Esophagus muscularis mucosa (tissue), 3 donors: ENCODE measurements around the gene KCNH1.

Experiments used
- EP300 ChIP-seq: sonication (generic); formaldehyde crosslinking; IDR thresholded peaks from one replicate; pipeline ENCODE4 v1.6.1; 2017; ENCODE audit warnings: antibody characterized with exemption
- TF ChIP-seq, protein P1 (sequence below), 3 experiments: fragments of 200-600 bp in 2 of 3; fragments of 450-650 bp in 1 of 3; sonication (generic) in 2 of 3; IDR thresholded peaks; one replicate each; pipeline ENCODE4 v1.5.1; 2017 to 2019; ENCODE audit warnings: antibody characterized with exemption in 3 of 3, mild to moderate bottlenecking in 2 of 3, moderate library complexity in 1 of 3

DNA sequence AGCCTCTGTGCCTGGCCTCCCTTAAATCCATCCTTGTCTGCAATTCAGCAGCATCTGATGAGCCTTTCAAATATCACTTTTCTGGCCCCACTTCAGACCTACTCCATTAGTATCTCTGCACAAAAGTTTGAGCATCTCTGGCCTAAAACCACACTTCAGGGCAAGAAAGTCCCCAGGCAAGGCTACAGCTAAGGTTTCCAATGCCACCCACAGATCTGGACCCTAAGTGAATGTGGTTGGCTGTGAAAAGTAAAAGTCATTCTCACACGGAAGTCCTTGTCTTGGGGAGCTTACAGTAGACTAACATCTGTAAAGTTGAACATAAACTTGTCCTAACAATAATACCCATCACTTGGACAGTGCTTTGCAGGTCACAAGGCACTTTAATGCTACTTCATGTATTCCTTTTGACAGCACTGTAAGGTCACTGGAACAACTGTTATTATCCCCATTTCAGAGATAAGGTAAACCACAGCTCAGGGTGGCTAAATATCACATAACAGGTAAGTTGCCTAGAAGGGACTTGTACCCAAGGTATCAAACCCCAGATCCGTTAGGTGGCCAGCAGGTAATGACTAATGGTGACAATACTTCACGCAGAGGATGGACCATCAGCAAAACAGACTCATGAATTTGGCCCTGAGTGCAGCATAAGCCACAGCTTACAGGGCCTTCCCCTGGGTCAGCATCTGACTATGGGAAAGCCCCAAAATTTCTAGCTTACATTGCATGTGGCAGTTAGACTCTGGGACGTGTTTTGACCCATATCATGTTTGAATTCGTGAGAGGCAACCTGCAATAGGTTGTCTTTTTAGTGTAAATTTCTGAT lies 449.3 kb downstream of the KCNH1 start:
- TF ChIP-seq, protein P1, sequence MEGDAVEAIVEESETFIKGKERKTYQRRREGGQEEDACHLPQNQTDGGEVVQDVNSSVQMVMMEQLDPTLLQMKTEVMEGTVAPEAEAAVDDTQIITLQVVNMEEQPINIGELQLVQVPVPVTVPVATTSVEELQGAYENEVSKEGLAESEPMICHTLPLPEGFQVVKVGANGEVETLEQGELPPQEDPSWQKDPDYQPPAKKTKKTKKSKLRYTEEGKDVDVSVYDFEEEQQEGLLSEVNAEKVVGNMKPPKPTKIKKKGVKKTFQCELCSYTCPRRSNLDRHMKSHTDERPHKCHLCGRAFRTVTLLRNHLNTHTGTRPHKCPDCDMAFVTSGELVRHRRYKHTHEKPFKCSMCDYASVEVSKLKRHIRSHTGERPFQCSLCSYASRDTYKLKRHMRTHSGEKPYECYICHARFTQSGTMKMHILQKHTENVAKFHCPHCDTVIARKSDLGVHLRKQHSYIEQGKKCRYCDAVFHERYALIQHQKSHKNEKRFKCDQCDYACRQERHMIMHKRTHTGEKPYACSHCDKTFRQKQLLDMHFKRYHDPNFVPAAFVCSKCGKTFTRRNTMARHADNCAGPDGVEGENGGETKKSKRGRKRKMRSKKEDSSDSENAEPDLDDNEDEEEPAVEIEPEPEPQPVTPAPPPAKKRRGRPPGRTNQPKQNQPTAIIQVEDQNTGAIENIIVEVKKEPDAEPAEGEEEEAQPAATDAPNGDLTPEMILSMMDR (IDR thresholded peaks at IDR 0.05): no peak
- TF ChIP-seq EP300: no peak
